HL-60 (cell line): ENCODE results near the gene PIGP.

Experiments used
- DNase-seq, 2 experiments: peaks; one replicate each; pipeline ENCODE4 v3.0.0-alpha.2; 2010 to 2020; ENCODE audit warnings: low read depth in 1 of 2, low spot score in 1 of 2
- H3K27ac ChIP-seq: fragments of 250-450 bp; sonication (Bioruptor Pico); replicated peaks from 2 replicates; pipeline ENCODE4 v1.5.1; 2020; ENCODE audit warnings: mild to moderate bottlenecking, moderate library complexity
- H3K27me3 ChIP-seq: fragments of 250-450 bp; sonication (Bioruptor Pico); 2 replicates; pipeline ENCODE4 v1.5.1; 2021; ENCODE audit warnings: mild to moderate bottlenecking, moderate library complexity; ENCODE audit not compliant: insufficient read depth, poor library complexity, severe bottlenecking
- H3K4me3 ChIP-seq: replicated peaks from 2 replicates; pipeline ENCODE4 v1.5.1; 2011; ENCODE audit warnings: mild to moderate bottlenecking, control low read depth, low read length; ENCODE audit not compliant: insufficient read depth
- GABPA ChIP-seq: IDR thresholded peaks from 2 replicates; pipeline ENCODE4 v1.6.1; 2012; ENCODE audit warnings: low read depth
- POLR2AphosphoS5 ChIP-seq: IDR thresholded peaks from 2 replicates; pipeline ENCODE4 v1.6.1; 2012; ENCODE audit warnings: low read depth
- SPI1 ChIP-seq: IDR thresholded peaks from 2 replicates; pipeline ENCODE4 v1.6.1; 2012; ENCODE audit warnings: low read depth, mild to moderate bottlenecking, borderline replicate concordance
- TF ChIP-seq, protein P1 (sequence below): IDR thresholded peaks from one replicate; pipeline ENCODE4 v1.5.1; 2011; ENCODE audit warnings: low read length, control low read depth, inconsistent platforms; ENCODE audit not compliant: insufficient read depth
- TF ChIP-seq, protein P2 (sequence below): IDR thresholded peaks from 2 replicates; pipeline ENCODE4 v1.6.1; 2012; ENCODE audit warnings: low read depth; ENCODE audit not compliant: insufficient replicate concordance

PIGP gene

DNA sequence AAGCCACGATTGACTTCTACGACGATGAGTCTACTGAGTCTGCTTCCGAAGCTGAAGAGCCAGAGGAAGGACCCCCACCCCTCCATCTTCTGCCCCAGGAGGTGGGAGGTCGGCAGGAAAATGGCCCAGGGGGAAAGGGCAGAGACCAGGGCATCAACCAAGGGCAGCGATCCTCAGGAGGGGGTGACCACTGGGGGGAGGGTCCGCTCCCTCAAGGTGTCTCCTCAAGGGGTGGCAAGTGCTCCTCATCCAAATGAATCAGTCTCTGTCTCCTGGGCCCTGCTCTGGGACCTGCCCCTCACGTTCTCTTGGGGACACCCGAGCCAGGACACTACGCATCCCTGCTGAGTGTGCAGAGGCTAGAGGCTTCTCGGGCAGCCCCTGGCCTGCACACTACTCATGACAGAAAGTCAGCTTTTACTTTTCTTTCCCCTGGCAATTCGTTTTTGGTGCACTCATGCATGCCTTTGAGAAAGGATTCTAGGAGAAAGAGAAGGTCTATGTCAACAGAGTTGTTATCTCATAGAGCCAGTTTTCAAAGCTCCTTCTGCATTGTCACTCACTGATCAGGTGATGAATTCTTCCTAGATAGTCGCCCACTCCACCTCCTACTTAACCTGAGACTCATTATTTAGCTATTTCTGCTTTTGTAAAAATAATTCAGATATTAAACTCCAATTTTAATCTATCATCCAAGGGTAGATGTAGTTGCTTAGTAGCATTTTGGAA is 54.8 kb downstream of the PIGP start:
- no peak overlapping the region for H3K4me3 ChIP-seq
- DNase-seq: no peak
- no peak overlapping the region for H3K27ac ChIP-seq
- no peaks in the 10 kb centered on the region for H3K27me3 ChIP-seq
- TF ChIP-seq, protein P1, sequence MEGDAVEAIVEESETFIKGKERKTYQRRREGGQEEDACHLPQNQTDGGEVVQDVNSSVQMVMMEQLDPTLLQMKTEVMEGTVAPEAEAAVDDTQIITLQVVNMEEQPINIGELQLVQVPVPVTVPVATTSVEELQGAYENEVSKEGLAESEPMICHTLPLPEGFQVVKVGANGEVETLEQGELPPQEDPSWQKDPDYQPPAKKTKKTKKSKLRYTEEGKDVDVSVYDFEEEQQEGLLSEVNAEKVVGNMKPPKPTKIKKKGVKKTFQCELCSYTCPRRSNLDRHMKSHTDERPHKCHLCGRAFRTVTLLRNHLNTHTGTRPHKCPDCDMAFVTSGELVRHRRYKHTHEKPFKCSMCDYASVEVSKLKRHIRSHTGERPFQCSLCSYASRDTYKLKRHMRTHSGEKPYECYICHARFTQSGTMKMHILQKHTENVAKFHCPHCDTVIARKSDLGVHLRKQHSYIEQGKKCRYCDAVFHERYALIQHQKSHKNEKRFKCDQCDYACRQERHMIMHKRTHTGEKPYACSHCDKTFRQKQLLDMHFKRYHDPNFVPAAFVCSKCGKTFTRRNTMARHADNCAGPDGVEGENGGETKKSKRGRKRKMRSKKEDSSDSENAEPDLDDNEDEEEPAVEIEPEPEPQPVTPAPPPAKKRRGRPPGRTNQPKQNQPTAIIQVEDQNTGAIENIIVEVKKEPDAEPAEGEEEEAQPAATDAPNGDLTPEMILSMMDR: no peak
- TF ChIP-seq, protein P2, sequence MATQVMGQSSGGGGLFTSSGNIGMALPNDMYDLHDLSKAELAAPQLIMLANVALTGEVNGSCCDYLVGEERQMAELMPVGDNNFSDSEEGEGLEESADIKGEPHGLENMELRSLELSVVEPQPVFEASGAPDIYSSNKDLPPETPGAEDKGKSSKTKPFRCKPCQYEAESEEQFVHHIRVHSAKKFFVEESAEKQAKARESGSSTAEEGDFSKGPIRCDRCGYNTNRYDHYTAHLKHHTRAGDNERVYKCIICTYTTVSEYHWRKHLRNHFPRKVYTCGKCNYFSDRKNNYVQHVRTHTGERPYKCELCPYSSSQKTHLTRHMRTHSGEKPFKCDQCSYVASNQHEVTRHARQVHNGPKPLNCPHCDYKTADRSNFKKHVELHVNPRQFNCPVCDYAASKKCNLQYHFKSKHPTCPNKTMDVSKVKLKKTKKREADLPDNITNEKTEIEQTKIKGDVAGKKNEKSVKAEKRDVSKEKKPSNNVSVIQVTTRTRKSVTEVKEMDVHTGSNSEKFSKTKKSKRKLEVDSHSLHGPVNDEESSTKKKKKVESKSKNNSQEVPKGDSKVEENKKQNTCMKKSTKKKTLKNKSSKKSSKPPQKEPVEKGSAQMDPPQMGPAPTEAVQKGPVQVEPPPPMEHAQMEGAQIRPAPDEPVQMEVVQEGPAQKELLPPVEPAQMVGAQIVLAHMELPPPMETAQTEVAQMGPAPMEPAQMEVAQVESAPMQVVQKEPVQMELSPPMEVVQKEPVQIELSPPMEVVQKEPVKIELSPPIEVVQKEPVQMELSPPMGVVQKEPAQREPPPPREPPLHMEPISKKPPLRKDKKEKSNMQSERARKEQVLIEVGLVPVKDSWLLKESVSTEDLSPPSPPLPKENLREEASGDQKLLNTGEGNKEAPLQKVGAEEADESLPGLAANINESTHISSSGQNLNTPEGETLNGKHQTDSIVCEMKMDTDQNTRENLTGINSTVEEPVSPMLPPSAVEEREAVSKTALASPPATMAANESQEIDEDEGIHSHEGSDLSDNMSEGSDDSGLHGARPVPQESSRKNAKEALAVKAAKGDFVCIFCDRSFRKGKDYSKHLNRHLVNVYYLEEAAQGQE: no peak
- no peak for TF ChIP-seq SPI1
- TF ChIP-seq POLR2AphosphoS5: no peak
- no peak for TF ChIP-seq GABPA
